K562 (cell line): ENCODE results near the gene PRR29. TPM values are rescaled to one million over a fixed set of nuclear protein-coding genes. Genes with fewer than 3 reads are reported as not detected.

Source experiments
- BCOR ChIP-seq: fragments of 450-650 bp; IDR thresholded peaks from 2 replicates; pipeline ENCODE4 v1.6.1; 2016
- BRCA1 ChIP-seq, 2 experiments: fragments of 450-650 bp in 1 of 2; sonication (generic) in 1 of 2; formaldehyde crosslinking in 1 of 2; IDR thresholded peaks; 2 replicates each; pipeline versions ENCODE4 v1.5.0 to v1.6.1; 2017 to 2020; ENCODE audit warnings: mild to moderate bottlenecking in 1 of 2, missing genetic modification reagents in 1 of 2
- BRF1 ChIP-seq: IDR thresholded peaks from 3 replicates; pipeline ENCODE4 v1.6.1; 2011; ENCODE audit warnings: borderline replicate concordance, mild to moderate bottlenecking; ENCODE audit not compliant: insufficient read length; ENCODE audit errors: extremely low read depth
- CEBPG ChIP-seq, 3 experiments: fragments of 200-800 bp in 1 of 3; sonication (Bioruptor generic) in 1 of 3; sonication (generic) in 1 of 3; formaldehyde crosslinking in 1 of 3; IDR thresholded peaks in 2 of 3; conservative IDR thresholded peaks in 1 of 3; 2 replicates each; pipeline versions ENCODE4 v1.6.1 to v1.8.0; 2016 to 2022; ENCODE audit warnings: missing compliant biosample characterization in 2 of 3, missing genetic modification characterization in 2 of 3, mild to moderate bottlenecking in 1 of 3, missing genetic modification reagents in 1 of 3
- HNRNPLL ChIP-seq: fragments of 200-400 bp; formaldehyde crosslinking; IDR thresholded peaks from 2 replicates; pipeline ENCODE4 v1.6.1; 2017; ENCODE audit warnings: low read length, low read depth, mild to moderate bottlenecking; ENCODE audit not compliant: poor library complexity, severe bottlenecking
- KDM1A ChIP-seq, 2 experiments: fragments of 450-650 bp; IDR thresholded peaks; 2 replicates each; pipeline ENCODE4 v1.6.1; 2016; ENCODE audit warnings: mild to moderate bottlenecking in 2 of 2
- MLLT1 ChIP-seq, 2 experiments: fragments of 450-650 bp; IDR thresholded peaks; 2 replicates each; pipeline ENCODE4 v1.6.1; 2016
- NR2C2 ChIP-seq, 2 experiments: fragments of 200-800 bp in 1 of 2; sonication (Bioruptor generic) in 1 of 2; sonication (generic) in 1 of 2; formaldehyde crosslinking in 1 of 2; IDR thresholded peaks; 2 replicates each; pipeline versions ENCODE4 v1.6.1 to v1.8.0; 2016 to 2022; ENCODE audit warnings: mild to moderate bottlenecking in 1 of 2, missing compliant biosample characterization in 1 of 2, missing genetic modification characterization in 1 of 2, missing genetic modification reagents in 1 of 2
- POLR2A ChIP-seq: fragments of 450-650 bp; conservative IDR thresholded peaks from 2 replicates; pipeline ENCODE4 v1.6.1; 2016
- POLR2G ChIP-seq: fragments of 200-400 bp; formaldehyde crosslinking; IDR thresholded peaks from 2 replicates; pipeline ENCODE4 v1.6.1; 2017; ENCODE audit warnings: low read depth, mild to moderate bottlenecking, antibody characterized with exemption, low read length, moderate library complexity
- RBM15 ChIP-seq: fragments of 200-400 bp; formaldehyde crosslinking; IDR thresholded peaks from 2 replicates; pipeline ENCODE4 v1.6.1; 2018; ENCODE audit warnings: mild to moderate bottlenecking, low read length, moderate library complexity; ENCODE audit not compliant: insufficient read depth
- TFE3 ChIP-seq: fragments of 450-650 bp; formaldehyde crosslinking; IDR thresholded peaks from 2 replicates; pipeline ENCODE4 v1.4.0; 2020; ENCODE audit warnings: mild to moderate bottlenecking, mixed read lengths
- TRIM24 ChIP-seq, 2 experiments: fragments of 450-650 bp; IDR thresholded peaks; 2 replicates each; pipeline ENCODE4 v1.6.1; 2016
- XRCC4 ChIP-seq: IDR thresholded peaks from one replicate; pipeline ENCODE4 v1.6.1; 2011; ENCODE audit not compliant: insufficient read depth, insufficient read length; ENCODE audit errors: extremely low read depth
- ZBTB2 ChIP-seq: fragments of 450-650 bp; IDR thresholded peaks from 2 replicates; pipeline ENCODE4 v1.6.1; 2016; ENCODE audit warnings: antibody characterized with exemption
- ZC3H8 ChIP-seq: fragments of 450-650 bp; IDR thresholded peaks from 2 replicates; pipeline ENCODE4 v1.6.1; 2017
- polyA plus RNA-seq, 8 experiments: library from polyadenylated mRNA; depleted of rRNA in 4 of 8; stranded (reverse) in 5 of 8; unstranded in 3 of 8; fragments of >200 nt; fragmentation: Nextera tagmentation in 2 of 8; fragmentation: Illumina TruSeq in 1 of 8; extraction: Ambion mirVana in 2 of 8; extraction: Trizol in 1 of 8; gene quantifications; 2 replicates each; pipeline versions ENCODE4 v1.2.1 to v1.2.3, GENCODE V29; 2011 to 2014; ENCODE audit warnings: inconsistent platforms in 1 of 8, missing spikeins in 1 of 8
- total RNA-seq, 7 experiments: library from RNA; depleted of rRNA in 6 of 7; stranded (reverse); fragments of >200 nt in 6 of 7; fragmentation: Illumina TruSeq in 2 of 7; extraction: Trizol in 2 of 7; gene quantifications; 2 replicates each; pipeline versions ENCODE4 v1.2.1 to v1.2.3, GENCODE V29; 2011 to 2021; ENCODE audit warnings: low replicate concordance in 1 of 7
- TF ChIP-seq, protein P1 (sequence below), 2 experiments: fragments of 450-650 bp in 1 of 2; sonication (generic) in 1 of 2; formaldehyde crosslinking in 1 of 2; IDR thresholded peaks in 1 of 2; conservative IDR thresholded peaks in 1 of 2; 2 replicates each; pipeline versions ENCODE4 v1.6.1 to v1.8.1; 2016 to 2023; ENCODE audit warnings: mild to moderate bottlenecking in 2 of 2, moderate library complexity in 2 of 2, inconsistent platforms in 1 of 2, missing genetic modification reagents in 1 of 2
- TF ChIP-seq, protein P2 (sequence below): sonication (generic); formaldehyde crosslinking; IDR thresholded peaks from 2 replicates; pipeline ENCODE4 v1.9.0; 2022; ENCODE audit warnings: mild to moderate bottlenecking, missing genetic modification reagents

PRR29 gene
- total and polyA plus RNA-seq, 9 of the 15 experiments (the other 6 are each of a cell fraction or from before 2014, with no cell fraction given) = 0.08 to 0.58 (median 0.15) TPM; not detected in 5

DNA sequence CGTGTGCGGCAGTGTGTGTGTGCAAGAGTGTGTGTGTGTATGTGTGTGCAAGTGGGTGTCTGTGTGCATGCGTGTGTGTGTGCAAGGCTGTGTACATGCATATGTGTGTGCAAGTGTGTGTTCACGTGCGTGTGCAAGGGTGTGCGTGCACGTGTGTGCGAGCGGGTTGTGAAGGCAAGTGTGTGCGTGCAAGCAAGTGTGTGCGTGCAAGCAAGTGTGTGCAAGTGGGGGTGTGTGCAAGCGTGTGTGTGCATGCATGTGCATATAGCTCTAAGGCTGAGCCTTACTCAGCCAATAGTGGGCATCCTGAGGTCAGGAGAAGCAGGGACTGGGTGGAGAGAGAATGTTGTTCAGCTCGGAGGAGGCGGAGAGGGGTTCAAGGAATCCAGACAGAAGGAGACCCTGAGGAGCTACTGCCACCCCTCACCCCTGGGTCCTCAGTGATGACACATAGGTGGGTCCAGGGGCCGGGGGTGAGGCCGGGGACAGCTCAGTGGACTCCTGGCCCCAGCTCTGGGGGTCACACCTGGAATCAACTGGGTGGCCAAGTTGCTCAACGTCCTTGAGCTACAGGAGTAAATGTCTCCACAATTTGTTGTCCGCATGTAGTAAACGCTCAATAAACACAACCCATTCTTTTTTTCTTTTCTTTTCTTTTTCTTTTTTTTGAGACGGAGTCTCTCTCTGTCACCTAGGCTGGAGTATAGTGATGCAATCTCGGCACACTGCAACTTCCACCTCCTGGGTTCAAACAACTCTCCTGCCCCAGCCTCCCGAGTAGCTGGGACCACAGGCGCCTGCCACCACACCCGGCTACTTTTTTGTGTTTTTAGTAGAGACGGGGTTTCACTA lies 1.8 kb downstream of the PRR29 start (continued):
- TF ChIP-seq TRIM24 (IDR thresholded peaks at IDR 0.05) = peak in 1 of 2 experiments; percentile 16; a peak in 1 of 4 replicates
- peak; percentile 70 for TF ChIP-seq ZBTB2
- TF ChIP-seq NR2C2 (CRISPR knock-in tag; IDR thresholded peaks at IDR 0.05) = peak; percentile 67; the same call in 1 of the 2 replicates
- TF ChIP-seq NR2C2 (tag; IDR thresholded peaks at IDR 0.05) = no peak
- TF ChIP-seq KDM1A (IDR thresholded peaks at IDR 0.05) = peak in 1 of 2 experiments; percentile 99; a peak in 2 of 4 replicates
- TF ChIP-seq BRF1 = no peak
- peak; percentile 67; the same call in 1 of the 2 replicates for TF ChIP-seq CEBPG (CRISPR knock-in tag; IDR thresholded peaks at IDR 0.05)
- TF ChIP-seq CEBPG (tag; conservative IDR thresholded peaks at IDR 0.05 in 1 of 2, IDR thresholded peaks at IDR 0.05 in 1 of 2) = peak; percentile 58 to 70; a peak in 3 of 4 replicates
- TF ChIP-seq POLR2A = 0 out of 2 replicates have a peak, but pooled peaks have one; percentile 35
- TF ChIP-seq HNRNPLL = peak; percentile 91
- no peak for TF ChIP-seq ZC3H8
- no peak for TF ChIP-seq XRCC4
- TF ChIP-seq RBM15 = no peak
- peak; percentile 58; the same call in 1 of the 2 replicates for TF ChIP-seq POLR2G
- TF ChIP-seq, protein P1, sequence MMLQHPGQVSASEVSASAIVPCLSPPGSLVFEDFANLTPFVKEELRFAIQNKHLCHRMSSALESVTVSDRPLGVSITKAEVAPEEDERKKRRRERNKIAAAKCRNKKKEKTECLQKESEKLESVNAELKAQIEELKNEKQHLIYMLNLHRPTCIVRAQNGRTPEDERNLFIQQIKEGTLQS (IDR thresholded peaks at IDR 0.05) = peak; percentile 79
- TF ChIP-seq, protein P1 (CRISPR knock-in tag; conservative IDR thresholded peaks at IDR 0.05) = no peak
- TF ChIP-seq BRCA1 (IDR thresholded peaks at IDR 0.05) = no peak
- 0 out of 2 replicates have a peak, but pooled peaks have one; percentile 57 for TF ChIP-seq BRCA1 (CRISPR knock-in tag; IDR thresholded peaks at IDR 0.05)
- peak; percentile 63 for TF ChIP-seq BCOR
- TF ChIP-seq, protein P2, sequence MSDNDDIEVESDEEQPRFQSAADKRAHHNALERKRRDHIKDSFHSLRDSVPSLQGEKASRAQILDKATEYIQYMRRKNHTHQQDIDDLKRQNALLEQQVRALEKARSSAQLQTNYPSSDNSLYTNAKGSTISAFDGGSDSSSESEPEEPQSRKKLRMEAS (CRISPR knock-in tag) = peak; percentile 51; the same call in 1 of the 2 replicates
- peak in 1 of 2 experiments; percentile 14; a peak in 1 of 4 replicates for TF ChIP-seq MLLT1 (IDR thresholded peaks at IDR 0.05)
- TF ChIP-seq TFE3 = no peak
